ENCODE results near the gene KRTAP10-9.

KRTAP10-9 gene

GRCh38 chr21:44630440-44630839, 3.5 kb downstream of the KRTAP10-9 start:
- TF ChIP-seq REST (IDR thresholded peaks at IDR 0.05; ENCODE audit: low read depth) (no peak), TCF12 (IDR thresholded peaks at IDR 0.05; ENCODE audit: low read depth) (no peak), RAD21 (IDR thresholded peaks at IDR 0.05; ENCODE audit: low read depth) (no peak), TEAD4 (IDR thresholded peaks at IDR 0.05) (no peak), CEBPB (IDR thresholded peaks at IDR 0.05) (no peak), CREB1 (IDR thresholded peaks at IDR 0.05; ENCODE audit: low read depth) (no peak), ZBTB7A (IDR thresholded peaks at IDR 0.05; ENCODE audit: low read depth) (no peak)

- TF ChIP-seq MAX (IDR thresholded peaks at IDR 0.05) (no peak), EP300 (IDR thresholded peaks at IDR 0.05; ENCODE audit: borderline replicate concordance) (no peak), TCF12 (IDR thresholded peaks at IDR 0.05; ENCODE audit: low read depth) (no peak), CREB1 (IDR thresholded peaks at IDR 0.05; ENCODE audit: low read depth) (no peak), TAF1 (IDR thresholded peaks at IDR 0.05; ENCODE audit: low read depth) (no peak), CEBPB (IDR thresholded peaks at IDR 0.05) (no peak), NFIC (IDR thresholded peaks at IDR 0.05) (no peak), RAD21 (IDR thresholded peaks at IDR 0.05; ENCODE audit: low read depth) (no peak), REST (IDR thresholded peaks at IDR 0.05; ENCODE audit: low read depth) (no peak), USF1 (IDR thresholded peaks at IDR 0.05) (no peak), EGR1 (IDR thresholded peaks at IDR 0.05) (no peak), ZBTB7A (IDR thresholded peaks at IDR 0.05; ENCODE audit: low read depth) (no peak), FOXM1 (IDR thresholded peaks at IDR 0.05; ENCODE audit: borderline replicate concordance, low read depth) (no peak), TEAD4 (IDR thresholded peaks at IDR 0.05) (no peak), YY1 (IDR thresholded peaks at IDR 0.05; ENCODE audit: low read depth) (no peak)
Observed at GRCh38 chr21:44632067-44632466, 5.2 kb downstream of the KRTAP10-9 start.

GRCh38 chr21:44636209-44637017, 9.5 kb downstream of the KRTAP10-9 start:
- TF ChIP-seq EGR1 (IDR thresholded peaks at IDR 0.05) = no peak
- no peak for TF ChIP-seq FOXM1 (IDR thresholded peaks at IDR 0.05; ENCODE audit: borderline replicate concordance, low read depth)
- TF ChIP-seq NFIC (IDR thresholded peaks at IDR 0.05) = no peak
- no peak for TF ChIP-seq CREB1 (IDR thresholded peaks at IDR 0.05; ENCODE audit: low read depth)
- TF ChIP-seq RAD21 (IDR thresholded peaks at IDR 0.05; ENCODE audit: low read depth) = no peak
- no peak for TF ChIP-seq EP300 (IDR thresholded peaks at IDR 0.05; ENCODE audit: borderline replicate concordance)
- no peak for TF ChIP-seq TAF1 (IDR thresholded peaks at IDR 0.05; ENCODE audit: low read depth)
- TF ChIP-seq YY1 (IDR thresholded peaks at IDR 0.05; ENCODE audit: low read depth) = no peak
- TF ChIP-seq ZBTB7A (IDR thresholded peaks at IDR 0.05; ENCODE audit: low read depth) = no peak
- no peak for TF ChIP-seq TEAD4 (IDR thresholded peaks at IDR 0.05)
- no peak for TF ChIP-seq MAX (IDR thresholded peaks at IDR 0.05)
- TF ChIP-seq REST (IDR thresholded peaks at IDR 0.05; ENCODE audit: low read depth) = no peak
- TF ChIP-seq USF1 (IDR thresholded peaks at IDR 0.05) = no peak
- no peak for TF ChIP-seq TCF12 (IDR thresholded peaks at IDR 0.05; ENCODE audit: low read depth)
- no peak for TF ChIP-seq CEBPB (IDR thresholded peaks at IDR 0.05)
